Activated CD8-positive, alpha-beta memory T cell treated with anti-CD3 and anti-CD28 coated beads, Interleukin-2, amount 10 ng/mL, durations not matched to agents 7 days and 5 days (primary cell): ENCODE measurements around the gene MIDN. TPM values are rescaled to one million over a fixed set of nuclear protein-coding genes. Genes with fewer than 3 reads are reported as not detected.
"Not testable (repeated sequence)": the region's sequence is repeated elsewhere in the genome, so short reads cannot be mapped to it uniquely, and the experiment has no call there.

ENCODE experiments used
- ATAC-seq: fragments of 150-1000 bp; cut with Tn5 transposase; one replicate; pipeline ENCODE4 v1.10.0; 2021; ENCODE audit warnings: moderate library complexity
- CTCF ChIA-PET: fragments of 350-600 bp; sonication (Branson Sonifier 250); formaldehyde crosslinking; loops from one replicate; lab custom pipeline; 2021; ENCODE audit warnings: antibody characterized with exemption; lab: Charles Lee
- DNase-seq: peaks from one replicate; pipeline ENCODE4 v3.0.0-alpha.2; 2020
- H3K27ac Mint-ChIP-seq: one replicate; pipeline ENCODE4 v1.8.0; 2021; ENCODE audit warnings: mild to moderate bottlenecking, mixed read lengths
- H3K27me3 Mint-ChIP-seq: one replicate; pipeline ENCODE4 v1.8.0; 2021; ENCODE audit warnings: mixed read lengths
- H3K36me3 Mint-ChIP-seq: one replicate; pipeline ENCODE4 v1.8.0; 2021; ENCODE audit warnings: mild to moderate bottlenecking, mixed read lengths
- H3K4me1 Mint-ChIP-seq: one replicate; pipeline ENCODE4 v1.8.0; 2021; ENCODE audit warnings: mixed read lengths
- H3K4me3 Mint-ChIP-seq: one replicate; pipeline ENCODE4 v1.8.0; 2021; ENCODE audit warnings: mild to moderate bottlenecking, moderate library complexity, mixed read lengths
- H3K9me3 Mint-ChIP-seq: one replicate; pipeline ENCODE4 v1.8.0; 2022; ENCODE audit warnings: low read depth, mixed read lengths
- total RNA-seq, 2 experiments: library from RNA; stranded (reverse); gene quantifications; one replicate each; pipeline ENCODE4 v1.2.3, GENCODE V29; 2021

MIDN gene
- 10 to 100 TPM; 73.3 to 88.6 TPM for total RNA-seq

- Mint-ChIP-seq H3K27ac (peak within 1 kb of the TSS; percentile 91), H3K4me1 (peaks cover 8% of the 10 kb centered on the region), H3K9me3 (no peaks in the 10 kb centered on the region), H3K36me3 (peaks cover 12% of the 10 kb centered on the region), H3K4me3 (peak within 1 kb of the TSS; percentile 79), H3K27me3 (no peaks in the 10 kb centered on the region)
- ATAC-seq (peak; percentile 26), DNase-seq (peak; percentile 88)
- CTCF ChIA-PET = interaction anchor here (1.0 kb wide), 2 partner anchors 19 to 21 kb away, joined by 4 to 14 read pairs; partner anchors contain the start of gene CIRBP
These were observed at the start of gene MIDN for GRCh38 chr19:1248139-1248785. Gene MIDN, plus strand, starts transcription at chr19:1248583. Its CDS starts 1,714 bp downstream, at chr19:1250297.

GRCh38 chr19:1199531-1199930, 48.9 kb upstream of the MIDN start:
- ATAC-seq = no peak
- H3K36me3 Mint-ChIP-seq = no peaks in the 10 kb centered on the region
- no peak for DNase-seq
- H3K27ac Mint-ChIP-seq = no peak overlapping the region
- no peak overlapping the region for H3K4me3 Mint-ChIP-seq
- H3K9me3 Mint-ChIP-seq = no peaks in the 10 kb centered on the region
- CTCF ChIA-PET = interaction anchor here (1.0 kb wide), 2 partner anchors 86 to 118 kb away, joined by 3 to 7 read pairs; no protein-coding TSS in a partner anchor
- no peaks in the 10 kb centered on the region for H3K27me3 Mint-ChIP-seq
- H3K4me1 Mint-ChIP-seq = peaks cover 13% of the 10 kb centered on the region

- not testable (repeated sequence) for H3K9me3 Mint-ChIP-seq, H3K4me3 Mint-ChIP-seq, ATAC-seq, H3K27ac Mint-ChIP-seq, H3K27me3 Mint-ChIP-seq, H3K36me3 Mint-ChIP-seq, DNase-seq
- peaks cover 15% of the 10 kb centered on the region for H3K4me1 Mint-ChIP-seq
- CTCF ChIA-PET = interaction anchor here (0.6 to 0.9 kb wide), 3 partner anchors 40 to 337 kb away, joined by 3 to 4 read pairs (median 3); partner anchors contain the start of gene ATP5F1D
These were observed 47.8 kb upstream of the MIDN start for GRCh38 chr19:1200614-1201013.

DNA sequence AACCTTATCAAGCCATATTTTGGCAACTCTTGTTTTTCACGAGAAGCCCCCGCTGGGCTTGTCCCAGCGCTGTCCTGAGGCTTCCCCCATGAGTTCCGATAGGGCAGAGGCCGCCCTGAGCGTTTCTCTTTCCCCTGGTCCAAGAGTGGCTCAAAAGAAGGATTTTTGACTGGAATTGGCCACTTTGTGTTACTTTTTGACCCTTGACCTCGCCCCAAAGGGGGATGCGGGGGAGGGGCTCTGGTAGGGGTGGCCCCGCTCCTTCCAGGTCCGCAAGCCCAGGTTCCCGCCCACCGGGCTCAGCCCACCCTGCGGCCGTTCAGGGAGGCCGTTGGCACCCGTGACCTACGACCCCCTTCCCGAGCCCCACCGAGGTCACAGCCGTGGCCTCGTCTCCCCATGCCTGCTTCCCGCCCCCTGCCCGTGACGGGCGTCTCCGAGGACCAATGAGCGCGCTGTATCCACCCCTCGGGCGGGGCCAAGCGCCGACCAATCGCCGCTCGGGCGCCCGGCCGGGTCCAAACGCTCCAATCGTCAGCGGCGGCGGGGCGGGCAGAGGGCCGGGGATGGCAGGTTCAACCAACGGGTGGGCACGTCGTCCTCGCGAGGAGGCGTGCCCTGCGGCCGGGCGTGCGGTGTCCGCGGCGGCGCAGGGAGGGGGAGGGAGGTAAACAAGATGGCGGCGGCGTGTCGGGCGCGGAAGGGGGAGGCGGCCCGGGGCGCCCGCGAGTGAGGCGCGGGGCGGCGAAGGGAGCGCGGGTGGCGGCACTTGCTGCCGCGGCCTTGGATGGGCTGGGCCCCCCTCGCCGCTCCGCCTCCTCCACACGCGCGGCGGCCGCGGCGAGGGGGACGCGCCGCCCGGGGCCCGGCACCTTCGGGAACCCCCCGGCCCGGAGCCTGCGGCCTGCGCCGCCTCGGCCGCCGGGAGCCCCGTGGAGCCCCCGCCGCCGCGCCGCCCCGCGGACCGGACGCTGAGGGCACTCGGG, 43.0 kb upstream of the MIDN start, which contains the start of gene STK11:
STK11 (plus strand) TSS at position 665 of the 986 bp plus-strand sequence. CDS start 1,136 bp downstream, outside the sequence.
- peak; percentile 97 for ATAC-seq
- CTCF ChIA-PET = interaction anchor here (0.6 to 2.6 kb wide), 5 partner anchors 11 to 139 kb away, joined by 3 to 21 read pairs (median 3); partner anchors contain the start of gene ARHGAP45
- peak within 1 kb of the TSS; percentile 86 for H3K27ac Mint-ChIP-seq

DNA sequence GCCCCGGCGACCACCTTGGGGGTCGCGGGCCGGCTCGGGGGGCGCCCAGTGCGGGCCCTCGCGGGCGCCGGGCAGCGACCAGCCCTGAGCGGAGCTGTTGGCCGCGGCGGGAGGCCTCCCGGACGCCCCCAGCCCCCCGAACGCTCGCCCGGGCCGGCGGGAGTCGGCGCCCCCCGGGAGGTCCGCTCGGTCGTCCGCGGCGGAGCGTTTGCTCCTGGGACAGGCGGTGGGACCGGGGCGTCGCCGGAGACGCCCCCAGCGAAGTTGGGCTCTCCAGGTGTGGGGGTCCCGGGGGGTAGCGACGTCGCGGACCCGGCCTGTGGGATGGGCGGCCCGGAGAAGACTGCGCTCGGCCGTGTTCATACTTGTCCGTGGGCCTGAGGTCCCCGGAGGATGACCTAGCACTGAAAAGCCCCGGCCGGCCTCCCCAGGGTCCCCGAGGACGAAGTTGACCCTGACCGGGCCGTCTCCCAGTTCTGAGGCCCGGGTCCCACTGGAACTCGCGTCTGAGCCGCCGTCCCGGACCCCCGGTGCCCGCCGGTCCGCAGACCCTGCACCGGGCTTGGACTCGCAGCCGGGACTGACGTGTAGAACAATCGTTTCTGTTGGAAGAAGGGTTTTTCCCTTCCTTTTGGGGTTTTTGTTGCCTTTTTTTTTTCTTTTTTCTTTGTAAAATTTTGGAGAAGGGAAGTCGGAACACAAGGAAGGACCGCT, 42.1 kb upstream of the MIDN start:
- H3K9me3 Mint-ChIP-seq = no peaks in the 10 kb centered on the region

More for the DNA sequence above, 43.0 kb upstream of the MIDN start, which contains the start of gene STK11:
- H3K9me3 Mint-ChIP-seq = no peaks in the 10 kb centered on the region
- H3K27me3 Mint-ChIP-seq = no peaks in the 10 kb centered on the region
- DNase-seq = peak; percentile 100
- H3K4me3 Mint-ChIP-seq = peak within 1 kb of the TSS; percentile 92
- H3K36me3 Mint-ChIP-seq = peaks cover 9% of the 10 kb centered on the region
- H3K4me1 Mint-ChIP-seq = peaks cover 29% of the 10 kb centered on the region

DNA sequence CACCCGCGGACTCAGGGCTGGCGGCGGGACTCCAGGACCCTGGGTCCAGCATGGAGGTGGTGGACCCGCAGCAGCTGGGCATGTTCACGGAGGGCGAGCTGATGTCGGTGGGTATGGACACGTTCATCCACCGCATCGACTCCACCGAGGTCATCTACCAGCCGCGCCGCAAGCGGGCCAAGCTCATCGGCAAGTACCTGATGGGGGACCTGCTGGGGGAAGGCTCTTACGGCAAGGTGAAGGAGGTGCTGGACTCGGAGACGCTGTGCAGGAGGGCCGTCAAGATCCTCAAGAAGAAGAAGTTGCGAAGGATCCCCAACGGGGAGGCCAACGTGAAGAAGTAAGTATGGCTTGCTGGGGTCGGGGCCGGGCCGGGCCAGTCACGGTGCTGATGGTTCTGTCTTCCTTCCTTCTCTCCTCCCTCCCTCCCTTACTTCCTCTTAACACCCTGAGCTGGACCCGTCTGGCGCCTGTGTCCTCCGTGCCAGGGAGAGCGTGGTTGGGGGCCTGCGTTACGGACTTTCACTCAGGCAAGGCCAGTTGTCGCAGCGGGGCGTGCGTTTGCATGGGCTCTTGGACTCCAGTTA, 41.4 kb upstream of the MIDN start:
- Mint-ChIP-seq H3K27ac (peak overlapping the region; percentile 86), H3K4me1 (peaks cover 29% of the 10 kb centered on the region), H3K4me3 (peak overlapping the region; percentile 92), H3K9me3 (no peaks in the 10 kb centered on the region), H3K27me3 (no peaks in the 10 kb centered on the region), H3K36me3 (peaks cover 9% of the 10 kb centered on the region)
- CTCF ChIA-PET = interaction anchor here (0.5 to 1.1 kb wide), 3 partner anchors 14 to 110 kb away, joined by 3 to 4 read pairs (median 3); no protein-coding TSS in a partner anchor
- no peak for ATAC-seq
- peak; percentile 47 for DNase-seq

More for the DNA sequence above, 42.1 kb upstream of the MIDN start:
- Mint-ChIP-seq H3K36me3 (peaks cover 9% of the 10 kb centered on the region), H3K4me1 (peaks cover 29% of the 10 kb centered on the region), H3K27me3 (no peaks in the 10 kb centered on the region), H3K27ac (peak overlapping the region; percentile 86), H3K4me3 (peak overlapping the region; percentile 92)
- ATAC-seq (no peak), DNase-seq (no peak)
- CTCF ChIA-PET = interaction anchor here (0.5 to 1.1 kb wide), 4 partner anchors 14 to 111 kb away, joined by 3 to 4 read pairs (median 3); no protein-coding TSS in a partner anchor

GRCh38 chr19:1208830-1209229, 39.6 kb upstream of the MIDN start:
- CTCF ChIA-PET = interaction anchor here (0.6 kb wide), 1 partner anchor 160 kb away, joined by 3 read pairs; no protein-coding TSS in a partner anchor
- not testable (repeated sequence) for DNase-seq, ATAC-seq, H3K27me3 Mint-ChIP-seq, H3K27ac Mint-ChIP-seq, H3K4me3 Mint-ChIP-seq, H3K9me3 Mint-ChIP-seq
- Mint-ChIP-seq H3K4me1 (peaks cover 28% of the 10 kb centered on the region), H3K36me3 (peaks cover 14% of the 10 kb centered on the region)

GRCh38 chr19:1210227-1210538, 38.2 kb upstream of the MIDN start:
- no peak for DNase-seq
- Mint-ChIP-seq H3K9me3 (no peaks in the 10 kb centered on the region), H3K36me3 (peaks cover 14% of the 10 kb centered on the region), H3K27me3 (no peaks in the 10 kb centered on the region), H3K4me1 (peaks cover 28% of the 10 kb centered on the region), H3K4me3 (no peak overlapping the region), H3K27ac (no peak overlapping the region)
- CTCF ChIA-PET = interaction anchor here (0.8 to 1.1 kb wide), 2 partner anchors 77 to 145 kb away, joined by 3 read pairs; no protein-coding TSS in a partner anchor
- ATAC-seq = no peak

- H3K27ac Mint-ChIP-seq = no peak overlapping the region
- no peaks in the 10 kb centered on the region for H3K9me3 Mint-ChIP-seq
These were observed 36.7 kb upstream of the MIDN start for GRCh38 chr19:1211494-1212234.

DNA sequence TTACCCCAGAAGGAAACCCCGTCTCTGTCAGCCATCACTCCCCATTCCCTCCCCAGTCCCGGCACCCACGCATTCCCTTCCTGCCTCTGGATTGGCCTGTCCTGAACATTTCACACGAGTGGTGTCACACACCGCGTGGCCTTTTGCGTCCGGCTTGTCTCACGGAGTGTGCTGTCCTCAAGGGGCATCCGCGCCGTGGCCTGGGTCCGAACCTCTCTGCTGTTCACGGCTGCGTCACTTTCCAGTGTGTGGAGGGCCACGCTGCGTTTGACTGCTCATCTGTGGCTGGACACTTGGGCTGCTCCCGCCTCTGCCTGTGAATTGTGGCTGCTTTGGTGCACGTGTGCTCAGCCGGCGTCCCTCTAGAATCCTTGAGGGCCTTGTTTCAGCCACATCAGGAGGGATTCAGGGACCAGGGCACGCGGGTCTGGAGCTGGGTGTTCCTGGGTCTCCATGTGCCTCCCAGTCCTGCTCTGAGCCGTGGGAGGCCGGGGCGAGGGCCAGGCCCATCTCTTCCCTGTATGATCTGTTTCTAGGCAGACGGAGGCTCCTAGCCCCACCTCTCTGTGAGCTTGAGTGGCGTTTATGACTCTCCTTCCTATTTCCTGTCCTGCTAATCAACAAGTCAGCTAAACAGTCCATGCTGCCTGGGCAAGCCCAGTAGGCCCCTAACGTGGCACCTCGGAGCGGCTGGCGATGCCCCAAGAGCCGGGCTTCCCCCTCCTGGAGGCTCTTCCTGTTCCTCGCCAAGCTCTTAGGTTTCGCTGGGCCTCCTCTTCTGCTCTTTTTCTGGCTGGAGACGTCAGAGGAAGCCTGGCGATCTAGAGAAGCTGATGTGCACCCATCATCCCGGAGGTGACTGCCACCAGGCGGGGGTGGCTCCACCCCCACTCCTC, 34.7 kb upstream of the MIDN start:
- peaks cover 29% of the 10 kb centered on the region for H3K4me1 Mint-ChIP-seq
- no peaks in the 10 kb centered on the region for H3K27me3 Mint-ChIP-seq
- ATAC-seq (peak; percentile 73), DNase-seq (no peak)
- H3K9me3 Mint-ChIP-seq = no peaks in the 10 kb centered on the region
- CTCF ChIA-PET = interaction anchor here (0.9 to 1.8 kb wide), 4 partner anchors 9 to 53 kb away, joined by 3 to 5 read pairs (median 4); no protein-coding TSS in a partner anchor
- peak overlapping the region; percentile 54 for H3K4me3 Mint-ChIP-seq
- peaks cover 7% of the 10 kb centered on the region for H3K36me3 Mint-ChIP-seq
- peak overlapping the region; percentile 86 for H3K27ac Mint-ChIP-seq

More at GRCh38 chr19:1211494-1212234, 36.7 kb upstream of the MIDN start:
- no peaks in the 10 kb centered on the region for H3K27me3 Mint-ChIP-seq
- peaks cover 14% of the 10 kb centered on the region for H3K36me3 Mint-ChIP-seq
- H3K4me1 Mint-ChIP-seq = peaks cover 30% of the 10 kb centered on the region
- DNase-seq = no peak
- CTCF ChIA-PET = interaction anchor here (0.7 to 1.8 kb wide), 6 partner anchors 19 to 155 kb away, joined by 3 to 4 read pairs (median 3); no protein-coding TSS in a partner anchor
- no peak for ATAC-seq
- H3K4me3 Mint-ChIP-seq = no peak overlapping the region
